Common myeloid progenitor, CD34-positive (primary cell): Measurements from ENCODE around the gene VKORC1.
A peak's percentile ranks its signal among the peaks of the same experiment; 100 is the strongest.

Source experiments
- CTCF ChIA-PET: fragments of 350-600 bp; sonication (Branson Sonifier 250); formaldehyde crosslinking; loops from one replicate; lab custom pipeline; 2021; ENCODE audit warnings: antibody characterized with exemption; lab: Charles Lee
- POLR2A ChIA-PET: fragments of 350-600 bp; sonication (Branson Sonifier 250); formaldehyde crosslinking; loops from one replicate; lab custom pipeline; 2021; ENCODE audit warnings: antibody characterized with exemption; lab: Charles Lee
- DNase-seq, 3 donors: peaks; one replicate each; pipeline versions ENCODE4 v3.0.0 to v3.0.0-alpha.2; 2013
- H3K27ac ChIP-seq, 2 experiments: 1 replicate in 1 of 2; 2 replicates in 1 of 2; pipeline ENCODE4 v1.7.0; 2013; ENCODE audit warnings: inconsistent platforms in 2 of 2, low read length in 2 of 2, mild to moderate bottlenecking in 2 of 2, low read depth in 1 of 2, moderate library complexity in 1 of 2; ENCODE audit not compliant: severe bottlenecking in 2 of 2, insufficient read depth in 1 of 2, poor library complexity in 1 of 2
- H3K27me3 ChIP-seq, 5 experiments: replicated peaks in 2 of 5; 1 replicate in 3 of 5; 2 replicates in 2 of 5; pipeline versions ENCODE4 v1.6.1 to v1.7.0; 2013; ENCODE audit warnings: low read length in 4 of 5, mild to moderate bottlenecking in 2 of 5, moderate library complexity in 2 of 5, inconsistent platforms in 1 of 5; ENCODE audit not compliant: insufficient read depth in 5 of 5, control insufficient read depth in 4 of 5
- H3K36me3 ChIP-seq, 4 experiments: 1 replicate in 2 of 4; 2 replicates in 2 of 4; pipeline versions ENCODE4 v1.6.1 to v1.7.0; 2013; ENCODE audit warnings: low read length in 3 of 4, control low read depth in 1 of 4, mild to moderate bottlenecking in 1 of 4; ENCODE audit not compliant: control insufficient read depth in 4 of 4, insufficient read depth in 4 of 4
- H3K4me1 ChIP-seq, 4 experiments: 1 replicate in 3 of 4; 2 replicates in 1 of 4; pipeline versions ENCODE4 v1.6.1 to v1.7.1; 2013; ENCODE audit warnings: low read length in 3 of 4, mild to moderate bottlenecking in 3 of 4, control low read depth in 1 of 4, inconsistent platforms in 1 of 4, moderate library complexity in 1 of 4; ENCODE audit not compliant: control insufficient read depth in 4 of 4, insufficient read depth in 4 of 4; ENCODE audit errors: control extremely low read depth in 1 of 4
- H3K4me3 ChIP-seq, 7 experiments: 1 replicate in 4 of 7; 2 replicates in 3 of 7; pipeline versions ENCODE4 v1.5.1 to v1.7.0; 2013; ENCODE audit warnings: mild to moderate bottlenecking in 7 of 7, low read length in 6 of 7, moderate library complexity in 6 of 7, inconsistent platforms in 2 of 7, low read depth in 2 of 7, control low read depth in 1 of 7; ENCODE audit not compliant: insufficient read depth in 4 of 7, control insufficient read depth in 1 of 7; ENCODE audit errors: extremely low read depth in 1 of 7
- H3K9me3 ChIP-seq, 5 experiments: 1 replicate in 4 of 5; 2 replicates in 1 of 5; pipeline versions ENCODE4 v1.6.1 to v1.7.1; 2013; ENCODE audit warnings: low read length in 4 of 5, mild to moderate bottlenecking in 2 of 5, inconsistent platforms in 1 of 5, low read depth in 1 of 5, moderate library complexity in 1 of 5; ENCODE audit not compliant: control insufficient read depth in 4 of 5, insufficient read depth in 2 of 5; ENCODE audit errors: control extremely low read depth in 1 of 5
- WGBS: methylation state at CpG from one replicate; pipeline ENCODE4 v1.1.5; 2013; ENCODE audit not compliant: insufficient coverage; 5-methylcytosine and 5-hydroxymethylcytosine counted together

Gene VKORC1

GRCh38 chr16:31088459-31089183 lies 6.0 kb downstream of the VKORC1 start, which contains the start of gene PRSS53:
Gene PRSS53 (minus strand): TSS chr16:31088943. CDS start chr16:31088809, 134 bp downstream.
- POLR2A ChIA-PET: no interaction called here
- Histone ChIP-seq H3K9me3 (no peaks in the 10 kb centered on the region), H3K4me1 (peaks cover 0 to 5% (median 4%) of the 10 kb centered on the region in 4 experiments), H3K27me3 (no peaks in the 10 kb centered on the region), H3K36me3 (peaks cover 2 to 57% (median 42%) of the 10 kb centered on the region in 4 experiments), H3K4me3 (no peak within 1 kb of the TSS), H3K27ac (no peak within 1 kb of the TSS)
- CTCF ChIA-PET: interaction anchor here (1.5 kb wide), 1 partner anchor 14 kb away, joined by 4 read pairs; no protein-coding TSS in a partner anchor
- 94% methylated on average over 6 of the region's 15 CpGs for WGBS
- no peak for DNase-seq

DNA sequence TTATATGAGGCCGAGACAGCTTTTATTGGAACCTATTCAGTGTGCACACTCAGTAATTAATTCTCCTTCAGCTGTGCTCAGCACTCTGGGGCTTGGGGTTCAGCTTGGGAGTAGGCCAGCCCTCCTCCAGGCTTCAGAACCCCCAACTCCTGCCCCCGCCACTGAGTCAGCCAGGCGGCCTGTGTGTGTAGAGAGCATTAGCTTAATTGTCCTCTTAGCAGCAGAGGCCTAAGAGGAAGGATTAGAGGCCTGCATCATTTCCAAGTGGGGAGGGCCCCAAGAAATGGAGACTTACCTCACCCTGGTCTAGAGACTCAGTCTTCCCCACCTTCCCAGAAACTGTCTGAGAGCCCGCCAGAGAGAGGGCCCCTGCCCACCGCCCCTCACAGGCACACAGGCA lies 6.6 kb downstream of the VKORC1 start:
- H3K9me3 ChIP-seq: no peaks in the 10 kb centered on the region
- no peak overlapping the region for H3K27ac ChIP-seq
- no peak overlapping the region for H3K4me3 ChIP-seq
- ChIA-PET CTCF (no interaction called here), POLR2A (no interaction called here)
- WGBS: 100% methylated on average over 1 of the region's 5 CpGs
- no peaks in the 10 kb centered on the region for H3K27me3 ChIP-seq
- H3K36me3 ChIP-seq: peaks cover 2 to 63% (median 47%) of the 10 kb centered on the region in 4 experiments
- no peak for DNase-seq
- no peaks in the 10 kb centered on the region for H3K4me1 ChIP-seq

GRCh38 chr16:31087481-31087880 lies 7.1 kb downstream of the VKORC1 start:
- DNase-seq: no peak
- 100% methylated on average over 3 of the region's 8 CpGs for WGBS
- no peaks in the 10 kb centered on the region for H3K4me1 ChIP-seq
- no peak overlapping the region for H3K4me3 ChIP-seq
- no peak overlapping the region for H3K27ac ChIP-seq
- POLR2A ChIA-PET: no interaction called here
- no peaks in the 10 kb centered on the region for H3K27me3 ChIP-seq
- CTCF ChIA-PET: no interaction called here
- H3K36me3 ChIP-seq: peaks cover 2 to 68% (median 50%) of the 10 kb centered on the region in 4 experiments
- H3K9me3 ChIP-seq: no peaks in the 10 kb centered on the region

DNA sequence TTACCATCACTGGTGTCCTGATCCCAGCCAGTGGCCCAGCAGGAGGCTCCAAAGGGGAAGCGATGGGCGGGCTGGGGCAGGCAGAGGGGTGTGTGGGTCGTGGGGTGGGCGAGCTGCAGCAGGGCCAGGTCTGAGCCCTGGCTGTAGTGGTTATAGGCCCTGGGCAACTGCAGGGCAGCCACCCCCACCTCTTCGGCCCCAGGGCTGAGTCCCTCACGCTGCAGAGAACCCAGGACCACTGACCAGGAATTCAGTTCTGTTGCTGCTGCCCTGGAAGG lies 8.0 kb downstream of the VKORC1 start:
- WGBS: 93% methylated on average over 5 of the region's 6 CpGs
- CTCF ChIA-PET: interaction anchor here (1.3 to 2.2 kb wide), 2 partner anchors 11 to 56 kb away, joined by 5 to 6 read pairs; no protein-coding TSS in a partner anchor
- Histone ChIP-seq H3K4me1 (peaks cover 0 to 2% (median under 1%) of the 10 kb centered on the region in 4 experiments), H3K9me3 (no peaks in the 10 kb centered on the region), H3K4me3 (no peak overlapping the region), H3K27ac (peak overlapping the region in 1 of 2 experiments; percentile 43), H3K36me3 (peaks cover 2 to 77% (median 51%) of the 10 kb centered on the region in 4 experiments), H3K27me3 (no peaks in the 10 kb centered on the region)
- POLR2A ChIA-PET: no interaction called here
- DNase-seq: no peak

- Histone ChIP-seq H3K27ac (no peak overlapping the region), H3K27me3 (no peaks in the 10 kb centered on the region), H3K4me1 (peaks cover 0 to 2% (median under 1%) of the 10 kb centered on the region in 4 experiments), H3K9me3 (no peaks in the 10 kb centered on the region), H3K4me3 (no peak overlapping the region), H3K36me3 (peaks cover 5 to 79% (median 54%) of the 10 kb centered on the region in 4 experiments)
- WGBS: 97% methylated on average over 12 of the region's 18 CpGs
- ChIA-PET POLR2A (interaction anchor here (0.6 kb wide), 2 partner anchors 28 to 240 kb away, joined by 4 read pairs; no protein-coding TSS in a partner anchor), CTCF (interaction anchor here (1.2 to 2.2 kb wide), 3 partner anchors 10 to 56 kb away, joined by 3 to 6 read pairs (median 5); no protein-coding TSS in a partner anchor)
- DNase-seq: no peak
These were observed 8.5 kb downstream of the VKORC1 start for GRCh38 chr16:31085873-31086628.

DNA sequence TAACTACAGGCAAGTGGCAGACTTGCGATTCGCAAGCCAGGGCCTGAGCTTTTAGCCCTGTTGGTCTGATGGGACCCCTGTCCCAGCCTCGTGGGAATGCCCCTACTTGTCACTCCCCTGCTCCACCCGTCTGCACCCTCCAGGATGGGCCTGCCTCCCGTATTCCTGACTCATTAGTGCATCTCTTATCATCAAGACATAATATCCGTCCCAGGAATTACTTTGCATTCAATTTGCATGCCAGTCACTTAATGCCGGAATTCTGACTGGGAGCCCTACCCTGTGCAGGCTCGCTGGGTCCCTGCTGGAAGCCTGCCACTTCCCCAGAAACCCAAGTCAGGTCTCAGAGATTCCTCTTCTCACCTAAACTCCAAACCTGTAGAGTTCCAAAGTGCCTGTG lies 9.2 kb downstream of the VKORC1 start:
- WGBS: 93% methylated on average over 8 of the region's 8 CpGs
- H3K9me3 ChIP-seq: no peaks in the 10 kb centered on the region
- ChIA-PET POLR2A (interaction anchor here (0.6 kb wide), 1 partner anchor 240 kb away, joined by 4 read pairs; no protein-coding TSS in a partner anchor), CTCF (interaction anchor here (1.2 to 2.2 kb wide), 3 partner anchors 10 to 57 kb away, joined by 3 to 6 read pairs (median 5); no protein-coding TSS in a partner anchor)
- H3K27me3 ChIP-seq: no peaks in the 10 kb centered on the region
- H3K27ac ChIP-seq: no peak overlapping the region
- no peak overlapping the region for H3K4me3 ChIP-seq
- no peak for DNase-seq
- H3K36me3 ChIP-seq: peaks cover 8 to 79% (median 54%) of the 10 kb centered on the region in 4 experiments
- H3K4me1 ChIP-seq: peaks cover 0 to 2% (median under 1%) of the 10 kb centered on the region in 4 experiments
